ENCODE measurements around the gene NAPSA. TPM values are rescaled to one million over a fixed set of nuclear protein-coding genes. Genes with fewer than 3 reads are reported as not detected.
"Not testable (repeated sequence)": the region's sequence is repeated elsewhere in the genome, so short reads cannot be mapped to it uniquely, and the experiment has no call there.

The NAPSA gene
- total RNA-seq, 2 donors from 2014 or later: 1.8 to 2.3 TPM

DNA sequence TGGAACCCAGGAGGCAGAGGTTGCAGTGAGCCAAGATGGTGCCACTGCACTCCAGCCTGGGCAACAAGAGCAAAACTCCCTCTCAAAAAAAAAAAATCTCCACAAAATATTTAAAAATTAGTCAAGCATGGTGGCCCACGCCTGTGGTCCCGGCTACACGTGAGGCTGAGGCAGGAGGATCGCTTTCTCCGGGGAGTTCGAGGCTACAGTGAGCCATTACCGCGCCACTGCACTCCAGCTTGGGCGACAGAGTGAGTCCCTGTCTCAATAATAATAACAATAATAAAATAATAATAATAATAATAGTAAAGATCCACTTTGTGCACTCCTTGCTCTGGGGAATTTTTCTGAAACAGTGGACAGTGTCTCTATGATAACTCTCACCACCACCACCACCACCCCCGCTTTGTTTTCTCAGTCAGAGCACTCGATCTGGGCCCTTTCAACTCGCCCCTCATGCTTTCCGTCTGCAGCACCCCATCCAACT lies 8.7 kb downstream of the NAPSA start:
- Histone ChIP-seq H3K27ac (peak overlapping the region in 2 of 4 donors; percentile 85 to 89), H3K9me3 (no peaks in the 10 kb centered on the region), H3K4me1 (peaks cover 17% of the 10 kb centered on the region), H3K27me3 (no peaks in the 10 kb centered on the region), H3K4me3 (no peak overlapping the region), H3K36me3 (replicated peaks in 1 of 2; ENCODE audit: insufficient read depth in 1 of 2, low read depth in 2 of 2) (no peaks in the 10 kb centered on the region)
- WGBS, 2 donors: 28 to 34% methylated on average over 13 of the region's 13 CpGs
- no peak for DNase-seq
- intact Hi-C loops (cut with DNase I): no loop called here
- no peak for ATAC-seq
- no peak for TF ChIP-seq POLR2A (IDR thresholded peaks at IDR 0.05)
- TF ChIP-seq, protein P1, sequence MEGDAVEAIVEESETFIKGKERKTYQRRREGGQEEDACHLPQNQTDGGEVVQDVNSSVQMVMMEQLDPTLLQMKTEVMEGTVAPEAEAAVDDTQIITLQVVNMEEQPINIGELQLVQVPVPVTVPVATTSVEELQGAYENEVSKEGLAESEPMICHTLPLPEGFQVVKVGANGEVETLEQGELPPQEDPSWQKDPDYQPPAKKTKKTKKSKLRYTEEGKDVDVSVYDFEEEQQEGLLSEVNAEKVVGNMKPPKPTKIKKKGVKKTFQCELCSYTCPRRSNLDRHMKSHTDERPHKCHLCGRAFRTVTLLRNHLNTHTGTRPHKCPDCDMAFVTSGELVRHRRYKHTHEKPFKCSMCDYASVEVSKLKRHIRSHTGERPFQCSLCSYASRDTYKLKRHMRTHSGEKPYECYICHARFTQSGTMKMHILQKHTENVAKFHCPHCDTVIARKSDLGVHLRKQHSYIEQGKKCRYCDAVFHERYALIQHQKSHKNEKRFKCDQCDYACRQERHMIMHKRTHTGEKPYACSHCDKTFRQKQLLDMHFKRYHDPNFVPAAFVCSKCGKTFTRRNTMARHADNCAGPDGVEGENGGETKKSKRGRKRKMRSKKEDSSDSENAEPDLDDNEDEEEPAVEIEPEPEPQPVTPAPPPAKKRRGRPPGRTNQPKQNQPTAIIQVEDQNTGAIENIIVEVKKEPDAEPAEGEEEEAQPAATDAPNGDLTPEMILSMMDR (IDR thresholded peaks at IDR 0.05): no peak

GRCh38 chr19:50353487-50353880 lies 12.0 kb downstream of the NAPSA start:
- H3K36me3 ChIP-seq (replicated peaks in 1 of 2; ENCODE audit: insufficient read depth in 1 of 2, low read depth in 2 of 2); H3K4me3 ChIP-seq; intact Hi-C loops (cut with DNase I); DNase-seq; ATAC-seq; H3K27me3 ChIP-seq; H3K27ac ChIP-seq; H3K9me3 ChIP-seq: not testable (repeated sequence)
- peaks cover 12% of the 10 kb centered on the region for H3K4me1 ChIP-seq
- 92 to 94% methylated on average over 7 of the region's 7 CpGs for WGBS, 2 donors

DNA sequence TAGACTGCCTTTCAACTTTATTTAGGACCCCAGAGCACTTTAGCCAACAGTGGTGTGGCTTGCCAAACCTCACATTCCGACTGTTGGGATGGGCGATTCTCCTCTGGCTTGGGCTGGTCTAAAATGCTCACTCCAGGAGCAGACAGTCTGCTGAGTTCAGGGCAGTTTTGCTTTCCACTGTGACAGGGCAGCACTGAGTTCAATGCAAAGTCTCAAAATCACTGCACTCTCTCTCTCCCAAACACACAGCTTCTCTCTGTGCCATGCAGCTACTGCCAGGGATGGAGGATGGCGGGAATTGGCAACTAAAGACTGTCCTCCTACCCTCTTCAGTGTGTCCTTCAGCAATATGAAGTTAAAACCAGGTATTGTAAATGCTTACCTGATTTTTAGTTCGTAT lies 13.2 kb downstream of the NAPSA start:
- no peaks in the 10 kb centered on the region for H3K27me3 ChIP-seq
- no peaks in the 10 kb centered on the region for H3K9me3 ChIP-seq
- ATAC-seq: no peak
- no peaks in the 10 kb centered on the region for H3K36me3 ChIP-seq (replicated peaks in 1 of 2; ENCODE audit: insufficient read depth in 1 of 2, low read depth in 2 of 2)
- H3K4me1 ChIP-seq: peaks cover 2% of the 10 kb centered on the region
- H3K27ac ChIP-seq: no peak overlapping the region
- no peak overlapping the region for H3K4me3 ChIP-seq
- no peak for DNase-seq
- intact Hi-C loops (cut with DNase I): no loop called here
- TF ChIP-seq POLR2A (IDR thresholded peaks at IDR 0.05): no peak
- TF ChIP-seq, protein P1 (IDR thresholded peaks at IDR 0.05): no peak
- 59 to 70% methylated on average over 2 to 4 of the region's 4 CpGs for WGBS, 2 donors

DNA sequence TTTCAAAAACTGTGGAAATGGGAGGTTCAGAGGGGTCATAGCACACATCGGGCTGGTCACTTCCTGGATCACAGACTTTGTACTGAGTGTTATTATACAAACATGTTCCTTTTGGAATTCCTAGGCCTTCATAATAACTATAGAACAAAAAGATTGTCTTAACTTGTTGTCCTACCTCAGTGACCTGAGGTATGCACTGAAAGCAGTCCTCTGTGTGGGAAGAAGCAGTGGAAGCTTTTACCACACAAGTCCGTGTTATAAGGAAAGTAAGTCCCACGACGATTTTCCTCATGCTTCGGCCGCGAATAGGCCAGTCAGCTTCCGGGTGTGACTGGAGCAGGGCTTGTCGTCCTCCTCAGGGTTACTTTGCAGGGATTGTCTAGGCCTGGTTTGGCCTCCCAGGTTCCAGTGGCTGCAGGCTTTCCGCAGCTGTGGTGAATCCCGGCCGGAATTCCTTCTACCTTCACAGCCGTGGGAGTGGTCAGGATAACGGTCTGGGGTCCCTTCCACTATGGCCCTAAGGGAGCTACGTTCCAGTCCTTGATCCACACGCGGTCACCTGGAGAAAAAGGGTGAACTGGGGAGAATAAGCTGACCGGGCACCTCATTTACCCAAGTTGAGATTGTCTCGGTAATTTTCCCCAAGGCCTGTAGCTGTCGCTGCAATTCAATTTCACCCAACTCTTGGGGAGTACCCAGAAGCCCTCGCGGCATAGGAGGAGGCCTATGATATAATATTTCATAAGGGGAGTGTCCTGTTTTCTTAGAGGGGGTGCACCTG lies 16.0 kb downstream of the NAPSA start:
- no peak for DNase-seq

DNA sequence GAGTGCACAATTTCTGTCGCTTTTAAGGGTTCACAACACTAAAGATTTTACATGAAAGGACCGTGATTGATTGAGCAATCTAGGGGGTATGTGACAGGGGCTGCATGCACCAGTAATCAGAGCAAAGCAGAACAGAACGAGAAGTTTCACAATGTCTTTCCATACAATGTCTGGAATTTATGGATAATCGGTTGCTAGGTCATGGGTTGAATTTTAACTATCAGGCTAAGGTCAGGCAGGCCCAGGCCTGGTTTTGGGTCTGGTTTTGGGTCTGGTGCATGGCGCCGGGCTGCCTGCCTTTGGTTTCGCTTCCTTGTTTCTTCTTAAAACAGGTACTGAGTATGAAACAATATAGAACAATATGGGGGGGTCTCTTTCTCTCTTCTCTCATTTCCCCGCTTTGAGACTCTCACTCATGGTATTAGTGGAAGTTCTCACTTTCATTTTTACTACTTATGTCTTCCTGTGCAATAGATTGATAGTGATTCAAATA lies 18.3 kb downstream of the NAPSA start:
- 58 to 73% methylated on average over 8 of the region's 8 CpGs for WGBS, 2 donors
- H3K9me3 ChIP-seq; H3K36me3 ChIP-seq (replicated peaks in 1 of 2; ENCODE audit: insufficient read depth in 1 of 2, low read depth in 2 of 2); H3K4me3 ChIP-seq; ATAC-seq; H3K4me1 ChIP-seq; H3K27me3 ChIP-seq; DNase-seq; intact Hi-C loops (cut with DNase I): not testable (repeated sequence)
- H3K27ac ChIP-seq: peak overlapping the region in 2 of 4 donors; percentile 12 to 24

More for the DNA sequence above, 16.0 kb downstream of the NAPSA start:
- Histone ChIP-seq H3K9me3 (peaks cover 0 to 5% (median 0%) of the 10 kb centered on the region in 3 donors), H3K4me1 (peaks cover 9% of the 10 kb centered on the region), H3K27ac (peak overlapping the region in 1 of 4 donors; percentile 15), H3K4me3 (no peak overlapping the region), H3K36me3 (replicated peaks in 1 of 2; ENCODE audit: insufficient read depth in 1 of 2, low read depth in 2 of 2) (no peaks in the 10 kb centered on the region), H3K27me3 (no peaks in the 10 kb centered on the region)
- no peak for ATAC-seq
- 72 to 84% methylated on average over 17 to 22 of the region's 22 CpGs for WGBS, 2 donors
- no peak for TF ChIP-seq POLR2A (IDR thresholded peaks at IDR 0.05)
- TF ChIP-seq, protein P1 (IDR thresholded peaks at IDR 0.05): no peak
- intact Hi-C loops (cut with DNase I): no loop called here
